OCI-LY7 (cell line): ENCODE measurements around the gene SFT2D1.

Source experiments
- EZH2phosphoT487 ChIP-seq: fragments of 200-600 bp; sonication (generic); IDR thresholded peaks from 2 replicates; pipeline ENCODE4 v1.6.1; 2018; ENCODE audit warnings: low read depth, borderline replicate concordance, mild to moderate bottlenecking, mixed run types, antibody characterized with exemption, low read length, moderate library complexity, mixed read lengths
- TF ChIP-seq, protein P1 (sequence below): fragments of 200-600 bp; sonication (generic); conservative IDR thresholded peaks from 2 replicates; pipeline ENCODE4 v1.5.1; 2014; ENCODE audit warnings: mild to moderate bottlenecking, antibody characterized with exemption, low read length, moderate library complexity, mixed read lengths

DNA sequence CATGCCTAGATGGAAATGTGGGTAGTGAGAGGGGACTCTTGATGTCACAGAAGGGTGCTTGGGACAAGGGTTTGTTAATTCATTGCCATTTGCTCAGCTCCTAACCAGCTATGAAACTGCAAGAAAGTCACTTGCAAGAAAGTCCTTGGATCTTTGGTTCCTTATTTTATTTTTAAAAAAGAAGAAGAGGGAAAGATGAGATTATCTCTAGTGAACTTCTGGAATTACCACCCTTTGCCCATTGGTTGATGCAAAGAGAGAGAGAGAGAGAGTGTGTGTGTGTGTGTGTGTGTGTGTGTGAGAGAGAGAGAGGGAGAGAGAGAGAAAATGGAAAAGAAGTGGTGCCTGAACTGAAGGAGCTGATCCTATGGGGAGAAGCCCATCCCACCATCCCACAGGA, 4.6 kb upstream of the SFT2D1 start:
- TF ChIP-seq, protein P1, sequence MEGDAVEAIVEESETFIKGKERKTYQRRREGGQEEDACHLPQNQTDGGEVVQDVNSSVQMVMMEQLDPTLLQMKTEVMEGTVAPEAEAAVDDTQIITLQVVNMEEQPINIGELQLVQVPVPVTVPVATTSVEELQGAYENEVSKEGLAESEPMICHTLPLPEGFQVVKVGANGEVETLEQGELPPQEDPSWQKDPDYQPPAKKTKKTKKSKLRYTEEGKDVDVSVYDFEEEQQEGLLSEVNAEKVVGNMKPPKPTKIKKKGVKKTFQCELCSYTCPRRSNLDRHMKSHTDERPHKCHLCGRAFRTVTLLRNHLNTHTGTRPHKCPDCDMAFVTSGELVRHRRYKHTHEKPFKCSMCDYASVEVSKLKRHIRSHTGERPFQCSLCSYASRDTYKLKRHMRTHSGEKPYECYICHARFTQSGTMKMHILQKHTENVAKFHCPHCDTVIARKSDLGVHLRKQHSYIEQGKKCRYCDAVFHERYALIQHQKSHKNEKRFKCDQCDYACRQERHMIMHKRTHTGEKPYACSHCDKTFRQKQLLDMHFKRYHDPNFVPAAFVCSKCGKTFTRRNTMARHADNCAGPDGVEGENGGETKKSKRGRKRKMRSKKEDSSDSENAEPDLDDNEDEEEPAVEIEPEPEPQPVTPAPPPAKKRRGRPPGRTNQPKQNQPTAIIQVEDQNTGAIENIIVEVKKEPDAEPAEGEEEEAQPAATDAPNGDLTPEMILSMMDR: no peak
- TF ChIP-seq EZH2phosphoT487: no peak
